Measurements from ENCODE around the gene CSTF3.

Gene CSTF3

DNA sequence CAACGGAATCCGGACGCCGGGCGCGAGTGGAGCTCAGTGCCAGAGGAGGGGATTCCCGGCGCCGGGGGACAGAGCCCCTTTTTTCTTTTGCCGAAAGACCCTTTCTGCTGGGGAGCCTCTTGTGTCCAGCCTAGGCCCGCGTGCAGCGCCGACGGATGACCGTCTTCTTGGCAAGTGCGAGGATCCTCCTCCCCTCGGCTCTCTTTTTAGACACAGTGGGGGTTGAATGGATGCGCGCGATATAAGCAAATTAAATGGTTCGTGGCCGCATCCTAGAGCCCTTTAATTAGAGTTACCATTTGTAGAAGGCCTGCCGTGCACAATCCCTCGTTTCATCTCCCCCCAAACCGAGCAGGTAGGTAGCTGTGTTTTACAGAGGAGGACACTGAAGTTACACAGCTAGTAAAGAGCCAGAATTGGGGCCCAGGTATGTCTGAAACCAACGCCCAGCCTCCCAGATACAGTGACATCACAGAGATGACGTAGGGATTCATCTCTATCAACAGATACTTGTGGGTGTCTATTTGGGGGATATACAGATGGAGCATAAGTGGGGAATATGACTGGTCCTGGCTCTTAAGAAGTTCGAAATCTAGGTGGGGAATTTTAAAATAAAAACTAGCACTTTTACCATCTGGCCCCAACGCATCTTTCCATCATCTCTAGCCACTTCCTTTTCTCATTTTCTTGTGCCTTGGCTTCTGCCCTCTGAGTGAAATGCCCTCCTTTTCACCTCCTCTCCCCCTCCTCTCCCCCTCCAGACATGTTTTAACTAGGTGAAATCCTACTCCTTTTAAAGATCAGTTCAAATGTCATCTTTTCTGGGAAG, 121.0 kb downstream of the CSTF3 start:
- DNase-seq (ENCODE audit: low read depth): no peak

- DNase-seq (ENCODE audit: low read depth): peak; percentile 89
Measured at GRCh38 chr11:33039274-33040032, 121.8 kb downstream of the CSTF3 start, which contains the start of gene TCP11L1. Gene TCP11L1 (plus strand): TSS chr11:33039572. CDS start chr11:33043774, 4,202 bp downstream.

DNA sequence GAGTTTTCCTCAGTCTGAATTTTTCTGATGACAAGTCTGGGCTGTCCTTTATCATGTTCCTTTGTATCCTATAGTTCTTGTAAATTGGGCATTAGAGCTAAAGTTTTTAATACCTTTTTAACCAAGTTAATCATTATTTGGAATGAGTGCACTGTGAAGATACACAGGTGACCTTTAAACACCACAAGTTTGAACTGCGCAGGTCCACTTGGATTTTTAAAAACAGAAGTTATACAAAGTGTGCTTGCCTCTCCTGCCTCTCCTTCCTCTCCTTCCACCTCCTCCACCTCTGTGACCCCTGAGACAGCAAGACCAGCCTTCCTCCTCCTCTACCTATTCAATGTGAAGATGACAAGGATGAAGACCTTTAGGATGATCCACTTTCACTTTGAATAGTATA, 126.3 kb downstream of the CSTF3 start:
- DNase-seq (ENCODE audit: low read depth): no peak

Measured in fibroblast of the conjunctiva (primary cell).